Keratinocyte (primary cell): ENCODE measurements around the gene S100A7.

Experiments used
- CTCF ChIP-seq, 3 experiments: IDR thresholded peaks in 1 of 3; conservative IDR thresholded peaks in 1 of 3; optimal IDR thresholded peaks in 1 of 3; 2 replicates in 2 of 3; 3 replicates in 1 of 3; pipeline versions ENCODE3 to v1.5.1; 2011; ENCODE audit warnings: low read length in 3 of 3, mild to moderate bottlenecking in 3 of 3, moderate library complexity in 2 of 3, control low read depth in 1 of 3, inconsistent platforms in 1 of 3; ENCODE audit not compliant: insufficient read depth in 2 of 3; ENCODE audit errors: extremely low read depth in 1 of 3
- EZH2 ChIP-seq: IDR thresholded peaks from one replicate; pipeline ENCODE4 v1.6.1; 2012; ENCODE audit warnings: inconsistent platforms, mild to moderate bottlenecking, low read length, moderate library complexity

GRCh38 chr1:153434746-153435455 is 25.6 kb downstream of the S100A7 start:
- no peak for TF ChIP-seq CTCF (optimal IDR thresholded peaks at IDR 0.05 in 1 of 3, IDR thresholded peaks at IDR 0.05 in 1 of 3, conservative IDR thresholded peaks at IDR 0.05 in 1 of 3; ENCODE audit: extremely low read depth in 1 of 3, insufficient read depth in 2 of 3, low read length in 3 of 3)
- no peak for TF ChIP-seq EZH2
